Mesendoderm (in vitro differentiated cells): ENCODE measurements around the gene SCGN.

Source experiments
- DNase-seq: peaks from one replicate; pipeline ENCODE4 v3.0.0; 2013
- H2AK5ac ChIP-seq: 2 replicates; pipeline ENCODE4 v1.6.1; 2013; ENCODE audit warnings: low read length, inconsistent platforms
- H2BK120ac ChIP-seq: 2 replicates; pipeline ENCODE4 v1.6.1; 2013; ENCODE audit warnings: low read depth, mild to moderate bottlenecking, low read length, moderate library complexity, mixed read lengths
- H2BK15ac ChIP-seq: replicated peaks from 2 replicates; pipeline ENCODE4 v1.6.1; 2013; ENCODE audit warnings: low read depth, mild to moderate bottlenecking, moderate library complexity
- H2BK5ac ChIP-seq: 2 replicates; pipeline ENCODE4 v1.6.1; 2013; ENCODE audit warnings: low read length, inconsistent platforms
- H3K18ac ChIP-seq: 2 replicates; pipeline ENCODE4 v1.6.1; 2013; ENCODE audit warnings: mild to moderate bottlenecking, low read length, mixed read lengths
- H3K23ac ChIP-seq: one replicate; pipeline ENCODE4 v1.6.1; 2013; ENCODE audit warnings: low read length
- H3K27ac ChIP-seq: 2 replicates; pipeline ENCODE4 v1.5.1; 2013; ENCODE audit warnings: low read depth, mild to moderate bottlenecking, inconsistent platforms, low read length, moderate library complexity
- H3K27me3 ChIP-seq: 2 replicates; pipeline ENCODE4 v1.6.1; 2013; ENCODE audit warnings: low read length, control low read depth, mild to moderate bottlenecking, inconsistent platforms; ENCODE audit not compliant: insufficient read depth, poor library complexity
- H3K36me3 ChIP-seq: 2 replicates; pipeline ENCODE4 v1.6.1; 2013; ENCODE audit warnings: low read length, inconsistent platforms; ENCODE audit not compliant: control insufficient read depth, insufficient read depth
- H3K4ac ChIP-seq: one replicate; pipeline ENCODE4 v1.6.1; 2013; ENCODE audit warnings: low read depth, mild to moderate bottlenecking, low read length, moderate library complexity
- H3K4me1 ChIP-seq: 2 replicates; pipeline ENCODE4 v1.6.1; 2013; ENCODE audit warnings: low read depth, low read length, inconsistent platforms; ENCODE audit not compliant: control insufficient read depth
- H3K4me2 ChIP-seq: 2 replicates; pipeline ENCODE4 v1.6.1; 2013; ENCODE audit warnings: low read length
- H3K4me3 ChIP-seq: 2 replicates; pipeline ENCODE4 v1.5.1; 2013; ENCODE audit warnings: mild to moderate bottlenecking, low read length
- H3K56ac ChIP-seq: one replicate; pipeline ENCODE4 v1.6.1; 2013; ENCODE audit warnings: low read length
- H3K79me1 ChIP-seq: 2 replicates; pipeline ENCODE4 v1.6.1; 2013; ENCODE audit warnings: low read length, inconsistent platforms
- H3K79me2 ChIP-seq: 2 replicates; pipeline ENCODE4 v1.6.1; 2013; ENCODE audit warnings: mild to moderate bottlenecking, low read length; ENCODE audit not compliant: control insufficient read depth, insufficient read depth
- H3K9ac ChIP-seq: 2 replicates; pipeline ENCODE4 v1.6.1; 2013; ENCODE audit warnings: low read length, inconsistent platforms
- H4K5ac ChIP-seq: one replicate; pipeline ENCODE4 v1.6.1; 2013; ENCODE audit warnings: low read length
- H4K8ac ChIP-seq: one replicate; pipeline ENCODE4 v1.6.1; 2013; ENCODE audit warnings: low read depth, mild to moderate bottlenecking, control low read depth, low read length, moderate library complexity
- WGBS: extraction: QIAGEN DNeasy Blood & Tissue Kit; methylation state at CpG from one replicate; pipeline ENCODE4 v1.1.7; 2013; ENCODE audit warnings: low lambda C conversion rate, missing lambda C conversion rate; ENCODE audit not compliant: insufficient coverage; ENCODE audit errors: extremely low coverage; 5-methylcytosine and 5-hydroxymethylcytosine counted together

SCGN gene

GRCh38 chr6:25691894-25692293 lies 39.9 kb downstream of the SCGN start:
- Histone ChIP-seq H2BK15ac (no peak overlapping the region), H3K23ac (no peak overlapping the region), H3K4ac (no peak overlapping the region), H2AK5ac (no peak overlapping the region), H3K36me3 (no peaks in the 10 kb centered on the region), H4K5ac (no peak overlapping the region), H3K56ac (no peak overlapping the region), H2BK5ac (no peak overlapping the region), H2BK120ac (no peak overlapping the region), H3K9ac (no peak overlapping the region), H3K79me2 (no peaks in the 10 kb centered on the region), H3K27me3 (no peaks in the 10 kb centered on the region), H3K4me2 (no peak overlapping the region), H3K4me3 (no peak overlapping the region), H3K79me1 (no peaks in the 10 kb centered on the region), H3K18ac (no peak overlapping the region), H3K27ac (no peak overlapping the region), H3K4me1 (no peaks in the 10 kb centered on the region), H4K8ac (no peak overlapping the region)
- DNase-seq: no peak
- no CpG with 5 or more reads among the region's 3 CpGs for WGBS

GRCh38 chr6:25692472-25692871 lies 40.5 kb downstream of the SCGN start:
- H2BK15ac ChIP-seq: no peak overlapping the region
- H3K4me3 ChIP-seq: no peak overlapping the region
- H3K23ac ChIP-seq: no peak overlapping the region
- no peaks in the 10 kb centered on the region for H3K4me1 ChIP-seq
- no peak overlapping the region for H3K18ac ChIP-seq
- H3K27me3 ChIP-seq: no peaks in the 10 kb centered on the region
- no peak overlapping the region for H2BK5ac ChIP-seq
- DNase-seq: peak; percentile 8
- H4K5ac ChIP-seq: no peak overlapping the region
- H2BK120ac ChIP-seq: no peak overlapping the region
- no peak overlapping the region for H3K4ac ChIP-seq
- no peak overlapping the region for H3K4me2 ChIP-seq
- no CpG with 5 or more reads among the region's 3 CpGs for WGBS
- no peak overlapping the region for H3K56ac ChIP-seq
- H3K27ac ChIP-seq: no peak overlapping the region
- H4K8ac ChIP-seq: no peak overlapping the region
- H3K36me3 ChIP-seq: no peaks in the 10 kb centered on the region
- H3K79me2 ChIP-seq: no peaks in the 10 kb centered on the region
- no peaks in the 10 kb centered on the region for H3K79me1 ChIP-seq
- no peak overlapping the region for H3K9ac ChIP-seq
- no peak overlapping the region for H2AK5ac ChIP-seq

GRCh38 chr6:25694366-25694765 lies 42.4 kb downstream of the SCGN start:
- no peak overlapping the region for H2AK5ac ChIP-seq
- no peak overlapping the region for H4K5ac ChIP-seq
- no peak overlapping the region for H4K8ac ChIP-seq
- H3K18ac ChIP-seq: no peak overlapping the region
- no peak for DNase-seq
- no peaks in the 10 kb centered on the region for H3K27me3 ChIP-seq
- H3K4me2 ChIP-seq: no peak overlapping the region
- H3K23ac ChIP-seq: no peak overlapping the region
- H3K4ac ChIP-seq: no peak overlapping the region
- H3K56ac ChIP-seq: no peak overlapping the region
- H3K79me1 ChIP-seq: no peaks in the 10 kb centered on the region
- no peaks in the 10 kb centered on the region for H3K79me2 ChIP-seq
- no peak overlapping the region for H3K9ac ChIP-seq
- no peaks in the 10 kb centered on the region for H3K4me1 ChIP-seq
- no peak overlapping the region for H2BK5ac ChIP-seq
- H3K27ac ChIP-seq: no peak overlapping the region
- no CpG with 5 or more reads among the region's 4 CpGs for WGBS
- no peak overlapping the region for H3K4me3 ChIP-seq
- H3K36me3 ChIP-seq: no peaks in the 10 kb centered on the region
- no peak overlapping the region for H2BK120ac ChIP-seq
- no peak overlapping the region for H2BK15ac ChIP-seq

- H3K27me3 ChIP-seq: no peaks in the 10 kb centered on the region
- no peak for DNase-seq
- H3K36me3 ChIP-seq: no peaks in the 10 kb centered on the region
- H3K23ac ChIP-seq: no peak overlapping the region
- no peak overlapping the region for H3K9ac ChIP-seq
- no CpG with 5 or more reads among the region's 2 CpGs for WGBS
- H3K79me2 ChIP-seq: no peaks in the 10 kb centered on the region
- H3K27ac ChIP-seq: no peak overlapping the region
- no peak overlapping the region for H3K4me2 ChIP-seq
- H3K56ac ChIP-seq: no peak overlapping the region
- no peak overlapping the region for H2BK5ac ChIP-seq
- no peak overlapping the region for H4K5ac ChIP-seq
- no peak overlapping the region for H2AK5ac ChIP-seq
- H2BK120ac ChIP-seq: no peak overlapping the region
- H3K4me3 ChIP-seq: no peak overlapping the region
- H4K8ac ChIP-seq: no peak overlapping the region
- H3K79me1 ChIP-seq: no peaks in the 10 kb centered on the region
- no peaks in the 10 kb centered on the region for H3K4me1 ChIP-seq
- no peak overlapping the region for H2BK15ac ChIP-seq
- no peak overlapping the region for H3K4ac ChIP-seq
- no peak overlapping the region for H3K18ac ChIP-seq
These were observed 43.7 kb downstream of the SCGN start for GRCh38 chr6:25695671-25696070.

GRCh38 chr6:25697537-25698340 lies 45.7 kb downstream of the SCGN start:
- H2BK120ac ChIP-seq: no peak overlapping the region
- H3K4ac ChIP-seq: no peak overlapping the region
- H3K23ac ChIP-seq: no peak overlapping the region
- no peak for DNase-seq
- H3K18ac ChIP-seq: no peak overlapping the region
- H3K79me2 ChIP-seq: no peaks in the 10 kb centered on the region
- no peak overlapping the region for H3K4me3 ChIP-seq
- no peaks in the 10 kb centered on the region for H3K36me3 ChIP-seq
- H4K8ac ChIP-seq: no peak overlapping the region
- H3K4me1 ChIP-seq: no peaks in the 10 kb centered on the region
- H2AK5ac ChIP-seq: no peak overlapping the region
- no peaks in the 10 kb centered on the region for H3K27me3 ChIP-seq
- WGBS: no CpG with 5 or more reads among the region's 1 CpG
- no peak overlapping the region for H3K4me2 ChIP-seq
- no peak overlapping the region for H2BK5ac ChIP-seq
- H3K27ac ChIP-seq: no peak overlapping the region
- no peak overlapping the region for H2BK15ac ChIP-seq
- H3K56ac ChIP-seq: no peak overlapping the region
- H3K9ac ChIP-seq: no peak overlapping the region
- no peaks in the 10 kb centered on the region for H3K79me1 ChIP-seq
- no peak overlapping the region for H4K5ac ChIP-seq

GRCh38 chr6:25698631-25699030 lies 46.6 kb downstream of the SCGN start:
- no peak overlapping the region for H3K23ac ChIP-seq
- no peak overlapping the region for H3K4me3 ChIP-seq
- H4K5ac ChIP-seq: no peak overlapping the region
- H3K4me1 ChIP-seq: no peaks in the 10 kb centered on the region
- WGBS: no CpG with 5 or more reads among the region's 3 CpGs
- H2BK5ac ChIP-seq: no peak overlapping the region
- no peaks in the 10 kb centered on the region for H3K27me3 ChIP-seq
- H3K79me2 ChIP-seq: no peaks in the 10 kb centered on the region
- no peak overlapping the region for H3K27ac ChIP-seq
- H3K4me2 ChIP-seq: no peak overlapping the region
- no peak overlapping the region for H2BK15ac ChIP-seq
- no peak overlapping the region for H3K9ac ChIP-seq
- H2BK120ac ChIP-seq: no peak overlapping the region
- H3K18ac ChIP-seq: no peak overlapping the region
- H2AK5ac ChIP-seq: no peak overlapping the region
- H4K8ac ChIP-seq: no peak overlapping the region
- H3K79me1 ChIP-seq: no peaks in the 10 kb centered on the region
- no peak overlapping the region for H3K56ac ChIP-seq
- peak; percentile 29 for DNase-seq
- H3K36me3 ChIP-seq: no peaks in the 10 kb centered on the region
- no peak overlapping the region for H3K4ac ChIP-seq
